HCEC 1CT (cell line): ENCODE results near the gene PP2D1.
"Not testable (repeated sequence)": the region's sequence is repeated elsewhere in the genome, so short reads cannot be mapped to it uniquely, and the experiment has no call there.

Experiments used
- DNase-seq: peaks from one replicate; pipeline ENCODE4 v3.0.0-alpha.2; 2017

Gene PP2D1

GRCh38 chr3:19967208-19967607 lies 44.9 kb downstream of the PP2D1 start:
- DNase-seq = no peak

GRCh38 chr3:19961960-19962359 lies 50.1 kb downstream of the PP2D1 start:
- DNase-seq = no peak

GRCh38 chr3:19960696-19961095 lies 51.4 kb downstream of the PP2D1 start:
- DNase-seq = no peak

DNA sequence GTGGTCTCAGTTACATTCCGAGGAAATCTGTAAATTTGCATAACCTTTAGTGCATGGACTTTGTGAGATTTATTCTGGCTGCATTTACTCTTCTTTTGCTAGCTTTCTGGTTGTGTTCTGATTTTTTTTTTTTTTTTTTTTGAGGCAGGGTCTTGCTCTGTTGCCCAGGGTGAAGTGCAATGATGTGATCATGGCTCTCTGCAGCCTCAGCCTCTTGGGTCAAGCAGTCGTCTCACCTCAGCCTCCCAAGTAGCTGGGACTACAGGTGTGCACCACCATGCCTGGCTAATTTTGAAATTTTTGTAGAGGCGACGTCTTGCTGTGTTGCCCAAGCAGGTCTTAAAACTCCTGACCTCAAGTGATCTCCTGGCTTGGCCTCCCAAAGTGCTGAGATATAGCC lies 52.6 kb downstream of the PP2D1 start:
- no peak for DNase-seq

- DNase-seq = not testable (repeated sequence)
Observed at GRCh38 chr3:19957354-19957753, 54.7 kb downstream of the PP2D1 start.

- DNase-seq = no peak
Observed at GRCh38 chr3:19954676-19955075, 57.4 kb downstream of the PP2D1 start.

DNA sequence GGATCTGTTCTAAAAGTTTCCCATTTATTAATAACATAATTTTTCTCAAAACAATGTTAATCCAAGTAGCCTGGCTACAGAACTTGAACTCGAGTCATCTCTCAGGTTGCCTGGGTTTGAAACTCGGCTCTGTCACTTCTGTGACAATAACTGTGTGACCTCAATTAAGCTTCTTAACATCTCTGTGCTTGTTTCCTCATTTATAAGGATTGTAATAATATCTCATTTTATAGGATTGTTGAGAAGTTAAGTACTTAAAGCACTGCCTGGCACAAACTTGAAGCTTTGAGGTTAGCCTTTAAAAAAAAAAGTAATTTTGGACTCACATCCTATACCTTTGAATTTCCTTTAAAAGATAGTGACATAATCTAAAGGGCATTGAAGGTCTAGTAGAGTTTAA lies 61.7 kb downstream of the PP2D1 start:
- DNase-seq = no peak

DNA sequence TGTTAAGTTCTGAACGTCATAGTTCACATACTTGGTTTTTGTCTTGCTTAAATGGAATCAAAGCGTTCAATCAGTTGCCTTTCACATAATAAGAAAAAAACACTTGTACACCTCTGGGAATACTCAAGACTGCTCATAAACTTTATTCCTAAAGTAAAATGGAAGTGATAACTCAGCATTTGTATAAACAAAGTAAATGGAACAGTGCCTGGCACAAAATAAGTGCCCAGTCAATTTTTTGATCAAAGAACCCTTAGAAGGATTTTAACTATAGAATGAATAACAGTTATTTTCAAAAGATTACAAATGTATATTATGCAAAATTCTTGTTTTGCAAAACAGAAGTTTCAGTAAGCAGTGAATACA lies 63.9 kb downstream of the PP2D1 start:
- no peak for DNase-seq

- DNase-seq = peak; percentile 54
Observed at GRCh38 chr3:19947549-19948225, 64.4 kb downstream of the PP2D1 start.

- peak; percentile 99 for DNase-seq
Observed at GRCh38 chr3:19946832-19947548, 65.1 kb downstream of the PP2D1 start, which contains the start of gene RAB5A. RAB5A (plus strand) TSS chr3:19947097; CDS start chr3:19950899, 3,802 bp downstream.

DNA sequence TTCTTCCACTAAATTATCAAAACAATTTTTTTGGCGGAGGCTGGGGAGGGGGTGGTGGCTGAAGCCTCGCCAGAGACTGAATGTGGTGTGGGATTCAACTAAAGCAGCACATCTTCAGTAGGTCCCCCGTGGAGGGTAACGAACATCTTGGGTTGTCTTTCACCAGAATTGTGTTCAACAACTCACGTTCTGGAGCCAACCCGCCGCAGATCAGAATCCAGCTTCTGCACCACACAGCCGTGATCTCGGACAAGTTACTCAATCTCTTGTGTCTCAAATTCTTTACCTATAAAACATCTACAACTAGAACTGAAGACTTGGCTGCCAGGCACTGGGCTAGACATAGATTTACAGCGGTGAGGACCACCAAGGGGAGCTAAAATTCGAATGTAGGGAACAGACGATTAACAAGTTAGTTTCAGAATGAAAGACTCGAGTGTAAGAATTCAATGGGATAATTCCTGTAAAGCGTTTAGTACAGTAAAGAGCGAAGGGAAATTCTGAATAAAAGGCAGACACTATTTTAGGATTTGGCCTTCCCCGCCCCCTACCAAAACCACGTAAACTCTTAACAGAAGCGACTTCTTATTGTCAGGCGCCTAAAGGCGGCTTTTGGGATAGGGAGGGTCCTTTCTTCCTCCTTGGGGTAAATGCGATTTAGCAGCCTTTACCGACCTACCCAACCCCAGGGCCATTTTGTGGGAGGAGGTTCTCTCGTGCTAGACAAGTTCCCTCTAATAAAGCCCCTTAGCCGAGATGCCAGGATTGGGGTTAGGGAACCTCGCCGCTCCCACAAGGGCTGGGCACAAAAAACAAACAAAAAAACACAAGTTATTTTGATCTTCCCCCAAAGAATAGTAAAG lies 65.9 kb downstream of the PP2D1 start:
- no peak for DNase-seq

DNA sequence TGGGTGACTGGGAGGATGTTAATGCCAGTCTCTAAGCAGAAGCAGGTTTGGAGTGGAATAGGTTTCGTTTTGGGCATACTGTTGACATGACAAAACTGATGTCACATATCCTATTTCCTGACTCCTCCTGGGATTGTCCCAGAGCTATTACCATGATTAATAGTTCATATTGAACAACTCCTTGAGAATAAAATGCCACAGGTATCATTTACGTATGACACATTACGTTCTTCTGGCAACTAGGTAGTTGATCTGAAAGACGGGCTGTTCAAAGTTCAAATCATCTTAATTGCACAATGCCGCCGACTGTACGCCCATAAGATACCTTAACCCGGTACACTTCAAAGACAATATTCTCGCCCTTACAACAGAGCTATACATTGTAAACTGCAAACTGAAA lies 66.5 kb downstream of the PP2D1 start:
- DNase-seq = no peak

DNA sequence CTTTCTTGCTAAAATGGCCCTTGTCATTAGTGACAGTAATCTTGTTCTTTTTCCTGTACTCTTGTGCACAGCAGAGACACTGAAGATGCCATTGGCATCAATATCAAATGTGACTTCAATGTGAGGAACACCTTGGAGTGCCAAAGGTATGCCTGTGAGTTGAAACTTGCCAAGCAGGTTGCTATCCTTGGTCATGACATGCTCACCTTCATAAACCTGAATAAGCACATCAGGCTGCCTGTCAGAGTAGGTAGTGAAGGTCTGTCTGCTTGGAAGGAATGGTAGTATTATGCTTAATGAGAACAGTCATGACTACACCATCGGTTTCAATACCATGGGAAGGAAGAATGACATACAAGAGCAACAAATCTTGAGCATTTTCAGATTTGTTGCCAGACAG lies 71.4 kb downstream of the PP2D1 start:
- no peak for DNase-seq

GRCh38 chr3:19938295-19938627 lies 73.8 kb downstream of the PP2D1 start:
- DNase-seq = no peak

- DNase-seq = no peak
Observed at GRCh38 chr3:19937459-19938294, 74.4 kb downstream of the PP2D1 start.
